HG02588 (cell line): ENCODE measurements around the gene SMC1B.
"Not testable (repeated sequence)": the region's sequence is repeated elsewhere in the genome, so short reads cannot be mapped to it uniquely, and the experiment has no call there.

ENCODE experiments used
- ATAC-seq: cut with Tn5 transposase; IDR thresholded peaks from one replicate; pipeline ENCODE4 v1.9.1; 2021; ENCODE audit warnings: mild to moderate bottlenecking, moderate library complexity; ENCODE audit not compliant: unreplicated experiment

The SMC1B gene

GRCh38 chr22:45422237-45422983 lies 9.0 kb upstream of the SMC1B start:
- ATAC-seq = no peak

- ATAC-seq = no peak
Observed at GRCh38 chr22:45421349-45422055, 8.1 kb upstream of the SMC1B start.

GRCh38 chr22:45420539-45420938 lies 7.1 kb upstream of the SMC1B start:
- no peak for ATAC-seq

GRCh38 chr22:45420011-45420410 lies 6.6 kb upstream of the SMC1B start:
- no peak for ATAC-seq

- ATAC-seq = no peak
Observed at GRCh38 chr22:45418770-45419138, 5.4 kb upstream of the SMC1B start.

- no peak for ATAC-seq
Observed at GRCh38 chr22:45418056-45418769, 4.8 kb upstream of the SMC1B start.

- ATAC-seq = no peak
Observed at GRCh38 chr22:45413013-45413367, 409 bp downstream of the SMC1B start.

- ATAC-seq = no peak
Observed at GRCh38 chr22:45407793-45408192, 5.6 kb downstream of the SMC1B start.

- ATAC-seq = no peak
Observed at GRCh38 chr22:45402466-45402985, 10.9 kb downstream of the SMC1B start.

GRCh38 chr22:45399712-45400445 lies 13.5 kb downstream of the SMC1B start:
- ATAC-seq = no peak

- ATAC-seq = no peak
Observed at GRCh38 chr22:45398214-45398613, 15.2 kb downstream of the SMC1B start.

- ATAC-seq = no peak
Observed at GRCh38 chr22:45397806-45398205, 15.6 kb downstream of the SMC1B start.

GRCh38 chr22:45389546-45389945 lies 23.9 kb downstream of the SMC1B start:
- ATAC-seq = no peak

- ATAC-seq = no peak
Observed at GRCh38 chr22:45381348-45381747, 32.1 kb downstream of the SMC1B start.

GRCh38 chr22:45376703-45377102 lies 36.7 kb downstream of the SMC1B start:
- no peak for ATAC-seq

- ATAC-seq = no peak
Observed at GRCh38 chr22:45376009-45376408, 37.4 kb downstream of the SMC1B start.

GRCh38 chr22:45373592-45373991 lies 39.8 kb downstream of the SMC1B start:
- ATAC-seq = not testable (repeated sequence)

GRCh38 chr22:45366713-45367112 lies 46.7 kb downstream of the SMC1B start:
- ATAC-seq = no peak

GRCh38 chr22:45359627-45360026 lies 53.8 kb downstream of the SMC1B start:
- no peak for ATAC-seq

GRCh38 chr22:45358127-45358526 lies 55.3 kb downstream of the SMC1B start:
- no peak for ATAC-seq

- ATAC-seq = no peak
Observed at GRCh38 chr22:45357490-45357889, 55.9 kb downstream of the SMC1B start.
